22Rv1 (cell line): ENCODE results near the gene FCHSD1.

Experiments used
- CTCF ChIP-seq: fragments of 450-650 bp; IDR thresholded peaks from 2 replicates; pipeline ENCODE4 v1.5.1; 2017; ENCODE audit warnings: mild to moderate bottlenecking
- ZFX ChIP-seq: fragments of 450-650 bp; IDR thresholded peaks from 2 replicates; pipeline ENCODE4 v1.6.1; 2017; ENCODE audit warnings: antibody characterized with exemption, borderline replicate concordance

GRCh38 chr5:141695627-141696215 is 44.5 kb upstream of the FCHSD1 start:
- TF ChIP-seq CTCF: no peak
- no peak for TF ChIP-seq ZFX
